H1 (cell line): ENCODE results near the gene SLC13A5. TPM values are rescaled to one million over a fixed set of nuclear protein-coding genes. Genes with fewer than 3 reads are reported as not detected.

Experiments used
- CTCF ChIA-PET: fragments of 300-600 bp; sonication (Branson Sonifier 250); formaldehyde crosslinking; loops from one replicate; lab custom pipeline; 2021; ENCODE audit not compliant: partially characterized antibody; lab: Charles Lee
- POLR2A ChIA-PET: fragments of 300-600 bp; sonication (Branson Sonifier 250); formaldehyde crosslinking; loops from one replicate; lab custom pipeline; 2021; ENCODE audit warnings: inconsistent platforms; ENCODE audit not compliant: partially characterized antibody; lab: Charles Lee
- DNase-seq, 2 experiments: peaks; one replicate each; pipeline versions ENCODE4 v3.0.0 to v3.0.0-alpha.2; 2010 to 2022; ENCODE audit warnings: low spot score in 2 of 2, low read depth in 1 of 2, mixed read lengths in 1 of 2
- FAIRE-seq: peaks from 2 replicates; lab custom pipeline; 2011; peaks lifted over from hg19 to GRCh38; lab: Jason Lieb, UNC
- H2AFZ ChIP-seq: 2 replicates; pipeline ENCODE4 v1.8.1; 2012; ENCODE audit warnings: low read length, inconsistent platforms
- H2AK5ac ChIP-seq: 2 replicates; pipeline ENCODE4 v1.6.1; 2013; ENCODE audit warnings: low read depth, low read length
- H2BK120ac ChIP-seq: replicated peaks from 2 replicates; pipeline ENCODE3; 2013; ENCODE audit warnings: low read depth, low read length, inconsistent platforms
- H2BK12ac ChIP-seq: 2 replicates; pipeline ENCODE4 v1.6.1; 2013; ENCODE audit warnings: low read depth, low read length
- H2BK15ac ChIP-seq: 2 replicates; pipeline ENCODE4 v1.6.1; 2013; ENCODE audit warnings: low read length
- H2BK20ac ChIP-seq: 2 replicates; pipeline ENCODE4 v1.6.1; 2013; ENCODE audit warnings: low read length
- H2BK5ac ChIP-seq: 2 replicates; pipeline ENCODE4 v1.6.1; 2013; ENCODE audit warnings: low read depth, low read length
- H3K14ac ChIP-seq: 2 replicates; pipeline ENCODE4 v1.6.1; 2013; ENCODE audit warnings: inconsistent platforms; ENCODE audit not compliant: insufficient read length
- H3K18ac ChIP-seq: 2 replicates; pipeline ENCODE4 v1.6.1; 2013; ENCODE audit warnings: low read length; ENCODE audit errors: extremely low read depth
- H3K23ac ChIP-seq: 2 replicates; pipeline ENCODE4 v1.6.1; 2013; ENCODE audit warnings: inconsistent platforms; ENCODE audit not compliant: insufficient read length
- H3K23me2 ChIP-seq: 2 replicates; pipeline ENCODE4 v1.6.1; 2013; ENCODE audit warnings: low read depth, low read length
- H3K27ac ChIP-seq: 2 replicates; pipeline ENCODE4 v1.6.1; 2011; ENCODE audit warnings: low read depth, low read length, inconsistent platforms
- H3K27me3 ChIP-seq, 4 experiments: replicated peaks in 1 of 4; 1 replicate in 1 of 4; 2 replicates in 3 of 4; pipeline versions ENCODE4 v1.6.1 to v1.8.1; 2011 to 2013; ENCODE audit warnings: low read length in 3 of 4, mild to moderate bottlenecking in 3 of 4, inconsistent platforms in 2 of 4, mixed read lengths in 2 of 4, moderate library complexity in 1 of 4; ENCODE audit not compliant: control insufficient read depth in 3 of 4, insufficient read depth in 3 of 4; ENCODE audit errors: extremely low read depth in 1 of 4
- H3K36me3 ChIP-seq, 4 experiments: 2 replicates each; pipeline versions ENCODE4 v1.6.1 to v1.8.1; 2011 to 2013; ENCODE audit warnings: mild to moderate bottlenecking in 4 of 4, low read length in 3 of 4, moderate library complexity in 2 of 4, control low read depth in 1 of 4, inconsistent platforms in 1 of 4; ENCODE audit not compliant: insufficient read depth in 4 of 4, control insufficient read depth in 2 of 4
- H3K4ac ChIP-seq: replicated peaks from 2 replicates; pipeline ENCODE3; 2013; ENCODE audit warnings: low read length, low read depth, mixed read lengths, inconsistent platforms; ENCODE audit not compliant: insufficient read length
- H3K4me1 ChIP-seq, 4 experiments: replicated peaks in 1 of 4; 1 replicate in 1 of 4; 2 replicates in 3 of 4; pipeline versions ENCODE4 v1.6.1 to v1.8.1; 2011 to 2013; ENCODE audit warnings: low read length in 3 of 4, inconsistent platforms in 2 of 4, mixed read lengths in 1 of 4; ENCODE audit not compliant: insufficient read depth in 4 of 4, control insufficient read depth in 3 of 4
- H3K4me2 ChIP-seq, 2 experiments: 2 replicates each; pipeline versions ENCODE4 v1.6.1 to v1.8.1; 2011 to 2013; ENCODE audit warnings: low read depth in 2 of 2, low read length in 2 of 2, control low read depth in 1 of 2, inconsistent platforms in 1 of 2, mild to moderate bottlenecking in 1 of 2; ENCODE audit not compliant: insufficient read depth in 1 of 2
- H3K4me3 ChIP-seq, 4 experiments: fragments of 200-600, 300-600 bp in 1 of 4; sonication (generic), shearing (Covaris generic), sonication (Bioruptor Twin) in 1 of 4; 2 replicates each; pipeline versions ENCODE4 v1.5.1 to v1.8.1; 2011 to 2016; ENCODE audit warnings: low read length in 4 of 4, low read depth in 3 of 4, control low read depth in 2 of 4, inconsistent platforms in 2 of 4, mild to moderate bottlenecking in 2 of 4, mixed read lengths in 1 of 4, moderate library complexity in 1 of 4; ENCODE audit not compliant: insufficient read depth in 2 of 4; ENCODE audit errors: extremely low read depth in 1 of 4
- H3K56ac ChIP-seq: replicated peaks from 2 replicates; pipeline ENCODE3; 2013; ENCODE audit warnings: low read depth, mild to moderate bottlenecking, mixed read lengths, low read length, inconsistent platforms; ENCODE audit not compliant: insufficient read length
- H3K79me1 ChIP-seq: 2 replicates; pipeline ENCODE4 v1.6.1; 2013; ENCODE audit warnings: low read depth, low read length, control low read depth
- H3K79me2 ChIP-seq, 2 experiments: 2 replicates each; pipeline versions ENCODE4 v1.6.1 to v1.8.1; 2012 to 2013; ENCODE audit warnings: low read length in 2 of 2, mild to moderate bottlenecking in 2 of 2, inconsistent platforms in 1 of 2; ENCODE audit not compliant: insufficient read depth in 2 of 2, control insufficient read depth in 1 of 2
- H3K9ac ChIP-seq, 4 experiments: replicated peaks in 1 of 4; 1 replicate in 1 of 4; 2 replicates in 3 of 4; pipeline versions ENCODE4 v1.6.1 to v1.8.1; 2011 to 2013; ENCODE audit warnings: low read depth in 3 of 4, low read length in 3 of 4, control low read depth in 2 of 4, mild to moderate bottlenecking in 2 of 4, moderate library complexity in 2 of 4, inconsistent platforms in 1 of 4; ENCODE audit errors: extremely low read depth in 1 of 4
- H3K9me3 ChIP-seq, 2 experiments: 2 replicates each; pipeline versions ENCODE4 v1.6.1 to v1.8.1; 2012 to 2013; ENCODE audit warnings: mild to moderate bottlenecking in 2 of 2, moderate library complexity in 2 of 2, control low read depth in 1 of 2, inconsistent platforms in 1 of 2, low read depth in 1 of 2, low read length in 1 of 2, mixed read lengths in 1 of 2; ENCODE audit not compliant: insufficient read depth in 2 of 2
- H4K20me1 ChIP-seq, 2 experiments: replicated peaks in 1 of 2; 2 replicates each; pipeline versions ENCODE3 to v1.8.1; 2011 to 2013; ENCODE audit warnings: inconsistent platforms in 2 of 2, low read length in 2 of 2, mild to moderate bottlenecking in 1 of 2; ENCODE audit not compliant: insufficient read depth in 2 of 2, control insufficient read depth in 1 of 2
- H4K5ac ChIP-seq: 2 replicates; pipeline ENCODE4 v1.6.1; 2013; ENCODE audit warnings: low read length, low read depth, mixed read lengths, inconsistent platforms; ENCODE audit not compliant: insufficient read length
- H4K8ac ChIP-seq: 2 replicates; pipeline ENCODE4 v1.8.0; 2013; ENCODE audit warnings: mild to moderate bottlenecking, moderate library complexity, low read length, inconsistent platforms; ENCODE audit not compliant: insufficient read depth; ENCODE audit errors: extremely low read depth
- H4K91ac ChIP-seq: replicated peaks from 2 replicates; pipeline ENCODE3; 2013; ENCODE audit warnings: low read length, mixed read lengths, inconsistent platforms; ENCODE audit not compliant: insufficient read length
- BACH1 ChIP-seq: IDR thresholded peaks from 2 replicates; pipeline ENCODE4 v1.6.1; 2012; ENCODE audit warnings: low read length, improper control_type of control experiment
- CBX8 ChIP-seq: fragments of 300-800, 300-1000 bp; sonication (generic); IDR thresholded peaks from 2 replicates; pipeline ENCODE4 v1.7.1; 2016; ENCODE audit warnings: low read depth, low read length, borderline replicate concordance
- CHD2 ChIP-seq: IDR thresholded peaks from 2 replicates; pipeline ENCODE4 v1.6.1; 2012; ENCODE audit warnings: low read length, improper control_type of control experiment
- EP300 ChIP-seq, 2 experiments: IDR thresholded peaks; 1 replicate in 1 of 2; 2 replicates in 1 of 2; pipeline ENCODE4 v1.6.1; 2011 to 2012; ENCODE audit warnings: low read depth in 2 of 2, low read length in 2 of 2, mild to moderate bottlenecking in 2 of 2, borderline replicate concordance in 1 of 2, inconsistent platforms in 1 of 2, moderate library complexity in 1 of 2
- GABPA ChIP-seq: IDR thresholded peaks from 2 replicates; pipeline ENCODE4 v1.6.1; 2011; ENCODE audit warnings: mild to moderate bottlenecking, low read length, moderate library complexity, borderline replicate concordance; ENCODE audit not compliant: insufficient read depth
- KDM5A ChIP-seq: fragments of 200-600 bp; IDR thresholded peaks from 2 replicates; pipeline ENCODE4 v1.7.1; 2012; ENCODE audit warnings: mild to moderate bottlenecking, low read length, inconsistent platforms, mixed read lengths
- NANOG ChIP-seq: IDR thresholded peaks from 2 replicates; pipeline ENCODE4 v1.6.1; 2011; ENCODE audit warnings: low read length, low read depth, mild to moderate bottlenecking, inconsistent platforms; ENCODE audit not compliant: insufficient read depth, poor library complexity, severe bottlenecking
- SP1 ChIP-seq: IDR thresholded peaks from 2 replicates; pipeline ENCODE4 v1.6.1; 2011; ENCODE audit warnings: low read depth, low read length
- TEAD4 ChIP-seq: IDR thresholded peaks from 2 replicates; pipeline ENCODE4 v1.6.1; 2012; ENCODE audit warnings: low read depth, low read length, inconsistent platforms, mixed read lengths
- WGBS, 2 experiments: shearing (Covaris generic) in 1 of 2; methylation state at CpG; one replicate each; pipeline versions ENCODE4 v1.1.6 to v1.1.7; 2013 to 2015; ENCODE audit warnings: low lambda C conversion rate in 2 of 2, mixed read lengths in 2 of 2, inconsistent platforms in 1 of 2, low coverage in 1 of 2, missing lambda C conversion rate in 1 of 2; ENCODE audit not compliant: insufficient replicate concordance in 2 of 2, insufficient coverage in 1 of 2, insufficient read length in 1 of 2; ENCODE audit errors: extremely low coverage in 1 of 2, missing lambda C conversion rate in 1 of 2; 5-methylcytosine and 5-hydroxymethylcytosine counted together
- polyA plus RNA-seq, 7 experiments: library from polyadenylated mRNA; depleted of rRNA in 3 of 7; stranded (reverse) in 5 of 7; unstranded in 2 of 7; fragments of >200 nt in 5 of 7; fragments of 200-250 nt in 2 of 7; gene quantifications; 1 replicate in 5 of 7; 2 replicates in 1 of 7; 4 replicates in 1 of 7; pipeline versions ENCODE4 v1.2.1 to v1.2.3, GENCODE V29; 2011 to 2013; ENCODE audit warnings: missing spikeins in 2 of 7, mixed read lengths in 2 of 7
- total RNA-seq: library from RNA; stranded (reverse); fragmentation: NEBNext Ultra II Directional; extraction: Animal tissue kit (Norgen Biotek cat#: 25700); gene quantifications from 2 replicates; pipeline ENCODE4 v1.2.1, GENCODE V29; 2021
- TF ChIP-seq, protein P1 (sequence below): IDR thresholded peaks from 2 replicates; pipeline ENCODE4 v1.6.1; 2011; ENCODE audit warnings: low read length, improper control_type of control experiment

SLC13A5 gene
- total and polyA plus RNA-seq, 2 of the 8 experiments (the other 6 are each of a cell fraction or from before 2014, with no cell fraction given), result 2.1 to 2.6 TPM

DNA sequence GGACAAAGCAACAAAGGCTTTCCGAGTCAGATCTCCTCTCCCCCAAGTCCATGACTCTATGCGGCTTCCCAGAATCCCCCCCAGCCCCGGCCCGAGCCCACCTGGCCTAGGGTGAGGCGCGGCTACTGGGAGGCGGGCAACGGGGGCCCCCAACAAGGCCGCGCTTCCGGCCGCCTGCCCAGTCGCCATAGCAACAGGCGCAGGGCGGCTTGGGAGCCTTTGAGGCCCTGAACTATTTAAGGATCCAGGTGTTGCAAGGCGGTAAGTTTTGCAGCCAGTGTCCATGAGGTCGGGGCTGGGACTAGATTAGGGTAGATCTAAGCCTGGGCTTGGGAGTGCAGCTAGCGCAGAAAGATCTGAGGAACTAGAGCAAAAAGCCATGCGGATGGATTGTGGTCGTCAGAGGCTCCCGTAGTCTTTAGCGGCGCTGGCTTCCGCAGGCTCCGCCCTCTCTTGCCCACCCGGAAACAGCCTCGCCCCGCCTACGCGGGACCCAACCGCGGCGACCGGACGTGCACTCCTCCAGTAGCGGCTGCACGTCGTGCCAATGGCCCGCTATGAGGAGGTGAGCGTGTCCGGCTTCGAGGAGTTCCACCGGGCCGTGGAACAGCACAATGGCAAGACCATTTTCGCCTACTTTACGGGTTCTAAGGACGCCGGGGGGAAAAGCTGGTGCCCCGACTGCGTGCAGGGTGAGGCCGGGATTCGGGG, 72.5 kb downstream of the SLC13A5 start, which contains the start of the genes KIAA0753 and TXNDC17:
Gene KIAA0753, minus strand, starts transcription at position 176 of the 711 bp plus-strand sequence. CDS start 5,608 bp downstream, outside the sequence.
Gene TXNDC17, plus strand, starts transcription at position 525 of the 711 bp plus-strand sequence. Its CDS starts 23 bp downstream, at position 548.
- H4K5ac ChIP-seq, result peak within 1 kb of the TSS; percentile 99
- H2BK12ac ChIP-seq, result peak within 1 kb of the TSS; percentile 93; the same call in 1 of the 2 replicates
- peaks cover 0 to 12% of the 10 kb centered on the region in 2 experiments for H4K20me1 ChIP-seq
- H2BK20ac ChIP-seq, result peak within 1 kb of the TSS; percentile 95; the same call in 1 of the 2 replicates
- peak within 1 kb of the TSS; percentile 100 for H2BK5ac ChIP-seq
- ChIA-PET CTCF (interaction anchor here (1.0 to 1.3 kb wide), 4 partner anchors 8 to 203 kb away, joined by 3 to 4 read pairs (median 3); partner anchors contain the start of genes C17orf100 and MED31), POLR2A (interaction anchor here (0.7 to 2.5 kb wide), 6 partner anchors 10 to 205 kb away, joined by 3 to 11 read pairs (median 3); partner anchors contain the start of genes C17orf100 and MED31)
- H3K4me1 ChIP-seq, result peaks cover 0 to 10% (median 2%) of the 10 kb centered on the region in 4 experiments; a peak in 4 of 7 replicates
- H3K14ac ChIP-seq, result peak within 1 kb of the TSS; percentile 11
- H3K4me3 ChIP-seq, result peak within 1 kb of the TSS; percentile 87 to 98 (median 92)
- H3K9me3 ChIP-seq, result no peaks in the 10 kb centered on the region
- peak; percentile 70 to 92 for DNase-seq
- 1% methylated on average over 50 of the region's 52 CpGs; no CpG with 5 or more reads in 1 of the 2 experiments for WGBS, 2 experiments
- peak within 1 kb of the TSS; percentile 92 for H3K56ac ChIP-seq
- no peak within 1 kb of the TSS for H3K23ac ChIP-seq
- peak within 1 kb of the TSS; percentile 84 for H4K8ac ChIP-seq
- H2AK5ac ChIP-seq, result no peak within 1 kb of the TSS
- peak within 1 kb of the TSS; percentile 73 for H3K4ac ChIP-seq
- H3K36me3 ChIP-seq, result peaks cover 0 to 31% (median 9%) of the 10 kb centered on the region in 4 experiments; a peak in 5 of 8 replicates
- peak within 1 kb of the TSS; percentile 79 to 86 (median 86) for H3K9ac ChIP-seq
- no peak within 1 kb of the TSS for H2BK15ac ChIP-seq
- H2AFZ ChIP-seq, result peak within 1 kb of the TSS; percentile 97
- FAIRE-seq, result no peak
- peaks cover 10% of the 10 kb centered on the region for H3K23me2 ChIP-seq
- 0 out of 2 replicates have a peak, but pooled peaks cover 4% of the 10 kb centered on the region for H3K79me1 ChIP-seq
- peak within 1 kb of the TSS; percentile 93 for H2BK120ac ChIP-seq
- peak within 1 kb of the TSS; percentile 95 for H3K27ac ChIP-seq
- H4K91ac ChIP-seq, result peak within 1 kb of the TSS; percentile 98
- no peaks in the 10 kb centered on the region for H3K27me3 ChIP-seq
- peaks cover 0 to 32% of the 10 kb centered on the region in 2 experiments; a peak in 2 of 4 replicates for H3K79me2 ChIP-seq
- H3K4me2 ChIP-seq, result peak within 1 kb of the TSS; percentile 77 to 98
- peak within 1 kb of the TSS; percentile 99 for H3K18ac ChIP-seq
- TF ChIP-seq TEAD4 (no peak), EP300 (IDR thresholded peaks at IDR 0.05; ENCODE audit: borderline replicate concordance in 1 of 2, low read depth in 2 of 2, low read length in 2 of 2) (no peak), NANOG (no peak), SP1 (0 out of 2 replicates have a peak, but pooled peaks have one; percentile 30), CHD2 (no peak), KDM5A (no peak), GABPA (0 out of 2 replicates have a peak, but pooled peaks have one; percentile 12), BACH1 (no peak), CBX8 (no peak)
- TF ChIP-seq, protein P1, sequence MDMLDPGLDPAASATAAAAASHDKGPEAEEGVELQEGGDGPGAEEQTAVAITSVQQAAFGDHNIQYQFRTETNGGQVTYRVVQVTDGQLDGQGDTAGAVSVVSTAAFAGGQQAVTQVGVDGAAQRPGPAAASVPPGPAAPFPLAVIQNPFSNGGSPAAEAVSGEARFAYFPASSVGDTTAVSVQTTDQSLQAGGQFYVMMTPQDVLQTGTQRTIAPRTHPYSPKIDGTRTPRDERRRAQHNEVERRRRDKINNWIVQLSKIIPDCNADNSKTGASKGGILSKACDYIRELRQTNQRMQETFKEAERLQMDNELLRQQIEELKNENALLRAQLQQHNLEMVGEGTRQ, result 0 out of 2 replicates have a peak, but pooled peaks have one; percentile 13
